ENCODE data around the gene ZNF888. TPM values are rescaled to one million over a fixed set of nuclear protein-coding genes. Genes with fewer than 3 reads are reported as not detected.

ZNF888 gene
- total and polyA plus RNA-seq, 9 of the 15 experiments (the other 6 are each of a cell fraction or from before 2014, with no cell fraction given) = 1.6 to 13.3 (median 9.9) TPM

DNA sequence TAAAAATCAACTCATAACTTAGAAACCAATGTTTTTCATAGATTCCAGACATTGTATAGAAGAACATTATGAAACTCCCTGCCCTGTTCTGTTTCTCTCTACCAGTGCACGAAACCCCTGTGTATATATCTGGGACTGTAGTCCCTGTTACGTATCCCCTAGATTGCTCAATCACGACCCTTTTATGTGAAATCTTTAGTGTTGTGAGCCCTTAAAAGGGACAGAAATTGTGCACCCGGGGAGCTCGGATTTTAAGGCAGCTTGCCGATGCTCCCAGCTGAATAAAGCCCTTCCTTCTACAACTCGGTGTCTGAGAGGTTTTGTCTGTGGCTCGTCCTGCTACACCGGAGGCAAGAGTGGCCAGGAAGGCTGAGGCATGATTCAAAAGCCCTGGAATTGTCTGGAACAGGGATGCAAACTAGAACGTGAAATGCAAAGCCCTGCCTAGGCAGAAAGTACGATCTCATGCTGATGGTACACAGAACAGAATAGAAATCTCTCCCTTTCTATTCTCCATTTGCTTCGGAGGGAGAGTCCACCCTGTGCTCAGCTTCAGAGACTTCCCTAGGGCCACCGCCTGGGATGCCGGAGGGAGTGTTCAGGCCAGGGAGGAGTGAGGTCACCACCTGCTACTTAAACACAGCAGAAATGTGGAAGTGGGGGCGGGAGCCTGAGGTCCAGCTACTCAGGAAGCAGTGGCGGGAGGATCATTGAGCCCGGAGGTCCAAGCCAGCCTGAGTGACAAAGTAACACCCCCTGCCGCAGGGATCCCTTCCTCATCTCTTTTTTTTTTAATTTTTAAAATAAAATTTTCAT lies 758 bp upstream of the ZNF888 start (continued):
- TF ChIP-seq NFIX (CRISPR knock-in tag; IDR thresholded peaks at IDR 0.05; ENCODE audit: low read depth) (no peak), KDM1A (IDR thresholded peaks at IDR 0.05) (0 out of 4 replicates have a peak, but pooled peaks of 1 of the 2 experiments have one; percentile 39), POLR2B (IDR thresholded peaks at IDR 0.05; ENCODE audit: low read depth, partially characterized antibody) (peak; percentile 52), E2F6 (IDR thresholded peaks at IDR 0.05; ENCODE audit: borderline replicate concordance in 1 of 2, extremely low read depth in 1 of 2, insufficient read depth in 1 of 2, insufficient read length in 1 of 2, low read depth in 1 of 2, low read length in 1 of 2, poor library complexity in 1 of 2, severe bottlenecking in 1 of 2) (peak in 1 of 2 experiments; percentile 64), ZNF79 (CRISPR knock-in tag; IDR thresholded peaks at IDR 0.05; ENCODE audit: low read depth) (no peak), GTF2B (IDR thresholded peaks at IDR 0.05; ENCODE audit: extremely low read depth, insufficient read length) (no peak), FOS (IDR thresholded peaks at IDR 0.05; ENCODE audit: extremely low read depth, insufficient read length) (no peak)
- TF ChIP-seq, protein P1, sequence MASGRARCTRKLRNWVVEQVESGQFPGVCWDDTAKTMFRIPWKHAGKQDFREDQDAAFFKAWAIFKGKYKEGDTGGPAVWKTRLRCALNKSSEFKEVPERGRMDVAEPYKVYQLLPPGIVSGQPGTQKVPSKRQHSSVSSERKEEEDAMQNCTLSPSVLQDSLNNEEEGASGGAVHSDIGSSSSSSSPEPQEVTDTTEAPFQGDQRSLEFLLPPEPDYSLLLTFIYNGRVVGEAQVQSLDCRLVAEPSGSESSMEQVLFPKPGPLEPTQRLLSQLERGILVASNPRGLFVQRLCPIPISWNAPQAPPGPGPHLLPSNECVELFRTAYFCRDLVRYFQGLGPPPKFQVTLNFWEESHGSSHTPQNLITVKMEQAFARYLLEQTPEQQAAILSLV (tag; IDR thresholded peaks at IDR 0.05) = 0 out of 2 replicates have a peak, but pooled peaks have one; percentile 38
